Thymus (tissue), 11 donors: ENCODE measurements around the gene SYNGR4. TPM values are rescaled to one million over a fixed set of nuclear protein-coding genes. Genes with fewer than 3 reads are reported as not detected.
A peak's percentile ranks its signal among the peaks of the same experiment; 100 is the strongest.

Experiments
- DNase-seq, 9 donors: peaks; one replicate each; pipeline ENCODE4 v3.0.0-alpha.2; 2013; ENCODE audit warnings: low spot score in 9 of 9, low read depth in 6 of 9, missing footprints in 1 of 9
- H3K27ac ChIP-seq, 2 donors: one replicate each; pipeline ENCODE4 v1.5.1; 2013; ENCODE audit warnings: control low read depth in 1 of 2, low read depth in 1 of 2, low read length in 1 of 2, mild to moderate bottlenecking in 1 of 2, moderate library complexity in 1 of 2
- H3K27me3 ChIP-seq, 2 donors: one replicate each; pipeline ENCODE4 v1.5.1; 2013; ENCODE audit warnings: low read length in 1 of 2; ENCODE audit not compliant: control insufficient read depth in 2 of 2, insufficient read depth in 1 of 2
- H3K36me3 ChIP-seq, 2 donors: one replicate each; pipeline ENCODE4 v1.5.1; 2013; ENCODE audit warnings: low read length in 1 of 2, mild to moderate bottlenecking in 1 of 2, moderate library complexity in 1 of 2; ENCODE audit not compliant: control insufficient read depth in 2 of 2, insufficient read depth in 2 of 2
- H3K4me1 ChIP-seq, 2 donors: one replicate each; pipeline ENCODE4 v1.5.1; 2013; ENCODE audit warnings: low read length in 2 of 2; ENCODE audit not compliant: control insufficient read depth in 2 of 2, insufficient read depth in 2 of 2
- H3K4me3 ChIP-seq, 2 donors: one replicate each; pipeline ENCODE4 v1.5.1; 2013; ENCODE audit warnings: low read length in 2 of 2, control low read depth in 1 of 2, mild to moderate bottlenecking in 1 of 2
- H3K9me3 ChIP-seq, 2 donors: one replicate each; pipeline ENCODE4 v1.5.1; 2013; ENCODE audit warnings: low read length in 1 of 2, mild to moderate bottlenecking in 1 of 2; ENCODE audit not compliant: control insufficient read depth in 2 of 2, insufficient read depth in 1 of 2
- whole genome bisulfite sequencing: extraction: QIAGEN DNeasy Blood & Tissue Kit; methylation state at CpG from one replicate; pipeline ENCODE4 v1.1.7; 2013; 5-methylcytosine and 5-hydroxymethylcytosine counted together
- polyA plus RNA-seq: library from polyadenylated mRNA; stranded (reverse); fragments of 200-250 nt; gene quantifications from one replicate; pipeline ENCODE4 v1.2.3, GENCODE V29; 2013
- total RNA-seq: library from RNA; stranded (reverse); fragments of 120-200 nt; gene quantifications from one replicate; pipeline ENCODE4 v1.2.4, GENCODE V29; 2013
- donor health status: healthy.

Gene SYNGR4
- total and polyA plus RNA-seq, 2 donors: 0.11 TPM; not detected in 1

DNA sequence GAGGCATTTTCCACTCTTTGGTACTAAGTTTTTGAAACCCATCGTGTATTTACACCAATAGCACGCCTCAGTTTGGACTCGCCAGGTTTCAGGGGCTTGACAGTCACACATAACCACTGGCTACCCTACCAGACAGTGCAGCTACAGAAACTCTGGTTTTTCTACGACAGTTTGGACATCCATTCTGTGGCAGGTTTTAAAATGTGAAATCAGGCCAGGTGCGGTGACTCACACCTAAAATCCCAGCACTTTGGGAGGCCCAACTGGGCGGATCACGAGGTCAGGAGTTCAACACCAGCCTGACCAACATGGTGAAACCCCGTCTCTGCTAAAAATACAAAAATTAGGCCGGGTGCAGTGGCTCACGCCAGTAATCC is 14.0 kb downstream of the SYNGR4 start:
- no peak overlapping the region for H3K27ac ChIP-seq
- H3K4me3 ChIP-seq: no peak overlapping the region
- H3K27me3 ChIP-seq: peaks cover 0 to 3% of the 10 kb centered on the region in 2 donors
- DNase-seq: no peak
- H3K36me3 ChIP-seq: peaks cover 18 to 23% of the 10 kb centered on the region in 2 donors
- H3K9me3 ChIP-seq: no peaks in the 10 kb centered on the region
- H3K4me1 ChIP-seq: no peaks in the 10 kb centered on the region
- 98% methylated on average over 10 of the region's 10 CpGs for WGBS

GRCh38 chr19:48379058-48379457 is 14.9 kb downstream of the SYNGR4 start:
- no peaks in the 10 kb centered on the region for H3K4me1 ChIP-seq
- no peaks in the 10 kb centered on the region for H3K27me3 ChIP-seq
- peaks cover 26 to 32% of the 10 kb centered on the region in 2 donors for H3K36me3 ChIP-seq
- H3K27ac ChIP-seq: no peak overlapping the region
- H3K9me3 ChIP-seq: no peaks in the 10 kb centered on the region
- no peak overlapping the region for H3K4me3 ChIP-seq
- WGBS: 88% methylated on average over 5 of the region's 5 CpGs
- no peak for DNase-seq

DNA sequence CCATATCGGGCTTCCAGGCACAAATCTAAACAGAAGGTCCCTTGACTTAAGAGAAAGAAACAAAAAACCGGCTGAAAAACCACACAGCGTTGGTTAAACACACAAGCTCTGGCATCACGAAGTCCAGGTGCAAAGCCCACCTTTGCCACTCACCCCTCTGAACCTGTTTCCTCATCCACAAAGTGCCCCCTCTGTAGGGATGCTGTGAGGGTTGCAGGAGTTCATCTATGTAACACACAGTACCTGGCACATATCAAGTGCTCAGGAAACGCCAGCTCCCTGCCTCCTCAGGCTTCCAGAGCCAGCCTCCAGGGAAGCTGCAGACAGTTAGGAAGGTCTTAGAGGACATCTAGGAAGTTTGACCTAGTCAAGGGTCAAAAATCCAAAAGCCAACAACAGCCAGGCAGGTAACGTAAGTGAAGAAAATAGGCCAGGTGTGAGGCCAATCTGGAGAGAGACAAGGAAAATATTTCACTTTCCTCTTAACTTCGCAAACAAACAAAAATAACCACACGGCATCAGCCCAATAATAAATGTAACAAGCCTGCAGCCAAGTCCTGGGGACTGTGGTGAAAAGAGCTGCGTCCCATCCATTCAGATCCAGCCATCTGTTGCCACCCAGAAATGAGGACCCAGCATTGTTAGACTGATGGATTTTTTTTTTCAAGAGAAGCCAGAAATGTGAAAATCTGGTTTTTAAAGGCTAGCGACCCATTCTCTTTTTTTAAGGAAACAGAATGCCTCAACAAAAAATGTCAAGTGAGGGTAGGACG is 17.2 kb downstream of the SYNGR4 start:
- no peaks in the 10 kb centered on the region for H3K4me1 ChIP-seq
- H3K4me3 ChIP-seq: no peak overlapping the region
- H3K36me3 ChIP-seq: peaks cover 45 to 54% of the 10 kb centered on the region in 2 donors
- WGBS: 97% methylated on average over 11 of the region's 11 CpGs
- no peaks in the 10 kb centered on the region for H3K9me3 ChIP-seq
- DNase-seq: no peak
- no peaks in the 10 kb centered on the region for H3K27me3 ChIP-seq
- H3K27ac ChIP-seq: no peak overlapping the region

DNA sequence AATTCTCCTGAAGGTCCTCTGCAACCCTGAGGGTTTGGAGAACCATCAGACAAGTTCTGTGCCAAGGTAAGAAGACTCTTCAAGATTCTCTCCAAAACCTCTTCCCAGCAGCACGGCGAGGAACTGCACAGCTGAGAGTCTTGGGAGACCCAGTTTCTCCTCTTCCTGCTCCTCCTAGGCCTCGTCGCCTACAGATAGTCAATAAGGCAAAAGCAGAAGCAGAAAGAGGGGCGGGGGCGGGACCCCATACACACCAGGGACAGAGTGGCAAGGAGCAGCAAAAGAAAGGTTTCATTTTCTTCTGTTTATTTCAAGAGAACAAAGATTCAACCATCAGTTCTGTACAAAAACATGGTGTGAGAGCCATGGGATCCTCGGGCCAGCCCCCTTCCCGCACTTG is 18.1 kb downstream of the SYNGR4 start:
- no peaks in the 10 kb centered on the region for H3K27me3 ChIP-seq
- DNase-seq: no peak
- WGBS: 95% methylated on average over 8 of the region's 8 CpGs
- peaks cover 47 to 63% of the 10 kb centered on the region in 2 donors for H3K36me3 ChIP-seq
- no peaks in the 10 kb centered on the region for H3K9me3 ChIP-seq
- H3K4me3 ChIP-seq: no peak overlapping the region
- no peak overlapping the region for H3K27ac ChIP-seq
- no peaks in the 10 kb centered on the region for H3K4me1 ChIP-seq

- no peak for DNase-seq
- peaks cover 4 to 5% of the 10 kb centered on the region in 2 donors for H3K4me1 ChIP-seq
- 90% methylated on average over 7 of the region's 7 CpGs for WGBS
- H3K36me3 ChIP-seq: peaks cover 61 to 73% of the 10 kb centered on the region in 2 donors
- H3K4me3 ChIP-seq: no peak overlapping the region
- H3K27me3 ChIP-seq: no peaks in the 10 kb centered on the region
- no peak overlapping the region for H3K27ac ChIP-seq
- no peaks in the 10 kb centered on the region for H3K9me3 ChIP-seq
These were observed 21.4 kb downstream of the SYNGR4 start for GRCh38 chr19:48385461-48386087.

- H3K36me3 ChIP-seq: peaks cover 52 to 65% of the 10 kb centered on the region in 2 donors
- H3K4me1 ChIP-seq: peaks cover 5 to 9% of the 10 kb centered on the region in 2 donors
- peaks cover 0 to 5% of the 10 kb centered on the region in 2 donors for H3K27me3 ChIP-seq
- WGBS: 100% methylated on average over 3 of the region's 3 CpGs
- H3K9me3 ChIP-seq: no peaks in the 10 kb centered on the region
- no peak for DNase-seq
- H3K27ac ChIP-seq: no peak overlapping the region
- H3K4me3 ChIP-seq: no peak overlapping the region
These were observed 22.8 kb downstream of the SYNGR4 start for GRCh38 chr19:48386981-48387380.

DNA sequence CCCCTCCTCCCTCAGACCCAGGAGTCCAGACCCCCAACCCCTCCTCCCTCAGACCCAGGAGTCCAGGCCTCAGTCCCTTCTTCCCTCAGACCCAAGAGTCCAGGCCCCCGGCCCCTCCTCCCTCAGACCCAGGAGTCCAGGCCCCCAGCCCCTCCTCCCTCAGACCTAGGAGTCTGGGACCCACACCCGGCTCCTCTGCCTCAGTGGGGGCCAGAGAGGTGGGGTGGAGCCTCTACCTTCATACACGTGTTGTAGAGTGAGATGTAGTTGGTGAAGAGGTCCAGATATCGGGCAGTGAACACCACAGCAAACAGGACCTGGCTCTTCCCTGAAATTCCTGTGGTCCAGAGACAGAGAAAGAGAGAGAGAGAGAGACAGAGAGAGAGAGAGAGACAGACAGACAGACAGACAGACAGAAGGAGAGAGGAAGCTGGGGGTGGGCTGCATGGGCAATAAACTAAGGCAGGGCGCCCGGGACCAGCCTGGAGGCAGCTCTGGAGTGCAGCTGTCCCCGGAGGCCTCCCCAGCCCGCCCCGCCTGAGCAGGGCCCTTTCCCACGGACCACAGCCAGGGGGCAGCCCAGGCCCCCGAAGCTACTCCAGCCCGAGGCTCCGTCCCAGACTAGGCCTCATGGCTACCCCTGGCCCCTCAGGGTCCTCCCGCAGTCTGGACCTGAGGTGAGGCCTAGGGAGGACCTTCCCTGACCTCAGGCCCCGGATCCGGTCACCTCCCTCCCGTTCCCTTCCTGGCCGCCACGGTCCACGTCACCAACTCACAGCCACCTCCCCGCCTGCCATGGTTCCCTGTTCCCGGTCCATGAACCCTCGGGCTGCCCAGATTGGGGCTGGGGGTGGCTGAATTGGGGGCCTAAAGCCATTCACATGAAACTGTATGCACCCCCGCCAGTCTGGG is 26.3 kb downstream of the SYNGR4 start:
- Histone ChIP-seq H3K36me3 (peaks cover 22 to 32% of the 10 kb centered on the region in 2 donors), H3K9me3 (no peaks in the 10 kb centered on the region), H3K27ac (peak overlapping the region; percentile 70 to 76), H3K4me3 (peak overlapping the region; percentile 93 to 96), H3K27me3 (peaks cover 32 to 40% of the 10 kb centered on the region in 2 donors), H3K4me1 (peaks cover 5 to 19% of the 10 kb centered on the region in 2 donors)
- 9% methylated on average over 24 of the region's 24 CpGs for WGBS
- peak in 7 of 9 donors; percentile 15 to 72 (median 48) for DNase-seq

GRCh38 chr19:48391100-48392005 is 27.2 kb downstream of the SYNGR4 start, which contains the start of gene KDELR1:
KDELR1 (minus strand) TSS chr19:48391551; CDS start chr19:48391358, 193 bp downstream.
- H3K9me3 ChIP-seq: no peaks in the 10 kb centered on the region
- H3K27me3 ChIP-seq: peaks cover 41 to 49% of the 10 kb centered on the region in 2 donors
- H3K27ac ChIP-seq: peak within 1 kb of the TSS; percentile 70 to 76
- peaks cover 16 to 24% of the 10 kb centered on the region in 2 donors for H3K36me3 ChIP-seq
- peaks cover 5 to 19% of the 10 kb centered on the region in 2 donors for H3K4me1 ChIP-seq
- WGBS: 4% methylated on average over 42 of the region's 42 CpGs
- H3K4me3 ChIP-seq: peak within 1 kb of the TSS; percentile 93 to 96
- peak; percentile 30 to 83 (median 54) for DNase-seq
